NB4 (cell line): ENCODE results near the gene CDH23.

Source experiments
- POLR2A ChIP-seq: IDR thresholded peaks from 2 replicates; pipeline ENCODE4 v1.6.1; 2011; ENCODE audit warnings: mild to moderate bottlenecking; ENCODE audit not compliant: insufficient read length; ENCODE audit errors: extremely low read depth
- TF ChIP-seq, protein P1 (sequence below): IDR thresholded peaks from one replicate; pipeline ENCODE4 v1.5.1; 2012; ENCODE audit warnings: low read depth, low read length

- TF ChIP-seq, protein P1, sequence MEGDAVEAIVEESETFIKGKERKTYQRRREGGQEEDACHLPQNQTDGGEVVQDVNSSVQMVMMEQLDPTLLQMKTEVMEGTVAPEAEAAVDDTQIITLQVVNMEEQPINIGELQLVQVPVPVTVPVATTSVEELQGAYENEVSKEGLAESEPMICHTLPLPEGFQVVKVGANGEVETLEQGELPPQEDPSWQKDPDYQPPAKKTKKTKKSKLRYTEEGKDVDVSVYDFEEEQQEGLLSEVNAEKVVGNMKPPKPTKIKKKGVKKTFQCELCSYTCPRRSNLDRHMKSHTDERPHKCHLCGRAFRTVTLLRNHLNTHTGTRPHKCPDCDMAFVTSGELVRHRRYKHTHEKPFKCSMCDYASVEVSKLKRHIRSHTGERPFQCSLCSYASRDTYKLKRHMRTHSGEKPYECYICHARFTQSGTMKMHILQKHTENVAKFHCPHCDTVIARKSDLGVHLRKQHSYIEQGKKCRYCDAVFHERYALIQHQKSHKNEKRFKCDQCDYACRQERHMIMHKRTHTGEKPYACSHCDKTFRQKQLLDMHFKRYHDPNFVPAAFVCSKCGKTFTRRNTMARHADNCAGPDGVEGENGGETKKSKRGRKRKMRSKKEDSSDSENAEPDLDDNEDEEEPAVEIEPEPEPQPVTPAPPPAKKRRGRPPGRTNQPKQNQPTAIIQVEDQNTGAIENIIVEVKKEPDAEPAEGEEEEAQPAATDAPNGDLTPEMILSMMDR = no peak
- no peak for TF ChIP-seq POLR2A
Measured at GRCh38 chr10:71740069-71740653, 343.4 kb downstream of the CDH23 start.
